ENCODE data around the gene SERINC5. TPM values are rescaled to one million over a fixed set of nuclear protein-coding genes. Genes with fewer than 3 reads are reported as not detected.

The SERINC5 gene
- total RNA-seq, 1 donor from 2014 or later: 23.7 TPM

DNA sequence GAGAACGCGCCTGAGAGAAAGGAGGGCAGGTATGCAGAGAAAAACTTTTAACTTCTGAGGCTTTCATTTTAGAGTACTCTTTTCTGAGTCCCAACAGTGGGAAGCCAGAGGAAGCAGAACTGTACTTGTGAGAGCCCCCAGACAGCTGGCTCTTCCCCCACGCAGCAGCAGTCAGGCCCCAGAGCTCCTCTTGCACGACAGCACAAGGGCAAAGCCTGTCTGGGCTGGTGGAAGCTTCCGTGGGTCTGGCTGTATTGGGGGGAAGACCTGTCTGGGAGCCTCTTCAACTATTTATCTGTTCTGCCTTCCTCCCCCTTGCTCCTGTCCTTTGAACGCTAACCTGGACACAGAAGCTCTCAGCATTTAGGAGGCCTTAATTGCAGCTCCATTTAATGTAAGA is 152.5 kb downstream of the SERINC5 start:
- no peak for DNase-seq (ENCODE audit: low read depth)

GRCh38 chr5:80101993-80102392 is 153.9 kb downstream of the SERINC5 start:
- DNase-seq (ENCODE audit: low read depth): no peak

GRCh38 chr5:80097451-80097850 is 158.4 kb downstream of the SERINC5 start:
- no peak for DNase-seq (ENCODE audit: low read depth)

GRCh38 chr5:80094236-80094738 is 161.6 kb downstream of the SERINC5 start:
- peak; percentile 6 for DNase-seq (ENCODE audit: low read depth)

GRCh38 chr5:80093796-80094195 is 162.1 kb downstream of the SERINC5 start:
- peak; percentile 87 for DNase-seq (ENCODE audit: low read depth)

GRCh38 chr5:80092486-80093107 is 163.3 kb downstream of the SERINC5 start:
- DNase-seq (ENCODE audit: low read depth): no peak

- peak; percentile 50 for DNase-seq (ENCODE audit: low read depth)
These were observed 164.1 kb downstream of the SERINC5 start for GRCh38 chr5:80091792-80092192.

- DNase-seq (ENCODE audit: low read depth): no peak
These were observed 165.0 kb downstream of the SERINC5 start for GRCh38 chr5:80090884-80091166.

GRCh38 chr5:80083101-80083890 is 172.6 kb downstream of the SERINC5 start:
- peak; percentile 73 for DNase-seq (ENCODE audit: low read depth)

- DNase-seq (ENCODE audit: low read depth): peak; percentile 23
These were observed 173.1 kb downstream of the SERINC5 start for GRCh38 chr5:80082731-80083100.

DNA sequence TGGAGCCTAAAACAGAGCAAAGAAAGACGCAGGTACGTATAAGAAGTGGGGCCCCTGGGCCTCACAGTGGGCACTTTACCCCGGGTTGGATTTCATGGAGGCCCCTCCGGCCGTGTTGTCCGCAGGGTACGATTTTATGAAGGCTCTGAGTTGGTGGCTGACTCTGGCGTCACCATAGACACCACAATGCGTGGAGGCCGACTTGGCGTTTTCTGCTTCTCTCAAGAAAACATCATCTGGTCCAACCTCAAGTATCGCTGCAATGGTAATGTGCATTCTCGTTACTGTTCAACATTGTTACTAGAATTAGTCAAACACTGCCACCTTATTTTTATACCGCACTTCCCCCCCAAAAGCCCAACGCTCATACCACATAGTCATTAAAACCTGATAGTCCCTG is 173.6 kb downstream of the SERINC5 start:
- DNase-seq (ENCODE audit: low read depth): no peak

GRCh38 chr5:80078921-80079320 is 176.9 kb downstream of the SERINC5 start:
- DNase-seq (ENCODE audit: low read depth): no peak

- DNase-seq (ENCODE audit: low read depth): no peak
These were observed 178.7 kb downstream of the SERINC5 start for GRCh38 chr5:80077051-80077714.

- no peak for DNase-seq (ENCODE audit: low read depth)
These were observed 179.5 kb downstream of the SERINC5 start for GRCh38 chr5:80076131-80077050.

- DNase-seq (ENCODE audit: low read depth): no peak
These were observed 183.5 kb downstream of the SERINC5 start for GRCh38 chr5:80072103-80073073.

GRCh38 chr5:80071510-80072021 is 184.3 kb downstream of the SERINC5 start:
- DNase-seq (ENCODE audit: low read depth): no peak

GRCh38 chr5:80070338-80071056 is 185.4 kb downstream of the SERINC5 start:
- no peak for DNase-seq (ENCODE audit: low read depth)

DNA sequence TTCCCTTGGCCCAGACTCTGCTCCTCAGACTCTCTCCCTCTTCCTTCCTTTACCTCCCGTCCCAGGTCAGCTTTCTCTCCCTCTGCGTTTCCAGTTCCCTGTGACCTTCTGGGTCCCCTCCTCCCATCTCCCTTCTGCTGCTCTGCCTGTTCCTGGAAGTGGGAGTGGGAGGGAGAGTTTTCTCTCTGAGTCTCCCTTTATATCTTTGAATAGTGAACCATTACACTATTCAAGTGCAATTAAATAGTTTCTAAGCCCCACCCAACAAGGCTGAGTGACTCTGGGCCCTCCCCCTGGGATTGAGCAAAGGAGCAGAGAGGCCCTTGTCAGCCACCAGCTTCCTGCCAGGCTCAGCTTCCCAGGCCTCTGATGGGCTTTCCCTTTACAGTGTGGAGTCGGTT is 185.9 kb downstream of the SERINC5 start:
- DNase-seq (ENCODE audit: low read depth): peak; percentile 59

DNA sequence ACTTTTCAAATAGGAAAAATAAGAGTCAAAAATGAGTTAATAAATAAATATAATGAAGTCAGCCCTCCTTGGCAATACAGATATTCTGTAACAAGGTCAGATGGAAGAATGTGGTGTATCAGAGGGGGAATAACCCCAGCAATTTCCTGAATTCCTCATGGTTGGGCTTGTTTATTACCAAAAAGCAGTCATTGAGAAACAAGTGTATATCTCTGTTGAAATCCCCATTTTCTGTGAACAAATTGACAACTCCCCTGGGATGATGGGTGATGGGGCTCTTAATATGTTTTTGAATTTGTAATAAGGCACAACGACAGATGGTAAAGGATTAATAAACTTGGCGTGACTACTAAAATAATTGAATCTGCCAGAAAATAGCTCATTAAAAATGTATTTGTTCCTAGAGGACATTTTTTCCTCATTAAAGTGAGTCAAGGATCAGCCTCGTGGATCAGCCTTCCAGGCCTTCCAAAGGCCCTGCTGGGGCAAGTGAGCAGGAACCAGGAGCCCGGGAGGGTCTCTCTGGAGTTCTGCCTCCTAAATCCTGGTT is 186.5 kb downstream of the SERINC5 start:
- no peak for DNase-seq (ENCODE audit: low read depth)

Measured in renal cortical epithelial cell (primary cell).